ENCODE data around the gene CLK3.
A peak's percentile ranks its signal among the peaks of the same experiment; 100 is the strongest.

Gene CLK3

DNA sequence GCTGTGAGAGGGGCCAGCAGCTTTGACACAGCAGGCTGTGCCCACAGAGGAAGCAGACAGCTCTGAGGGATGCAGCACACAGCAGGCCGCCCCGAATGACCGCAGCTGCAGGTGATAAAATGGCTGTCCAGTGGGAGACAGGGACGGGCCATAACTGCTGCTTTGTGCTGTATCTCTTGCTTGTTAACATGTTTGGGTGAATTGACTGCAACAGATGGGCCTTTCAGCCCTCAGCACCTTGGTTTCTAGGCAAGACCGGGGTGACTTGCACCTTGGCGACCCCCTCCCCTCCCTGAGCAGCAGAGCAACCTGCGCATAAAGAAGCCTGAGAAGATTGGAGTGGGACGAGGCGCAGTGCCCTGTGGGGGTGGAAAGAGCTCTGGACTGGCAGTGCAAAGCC lies 36.6 kb upstream of the CLK3 start:
- no peak overlapping the region for H3K4me3 ChIP-seq (replicated peaks; ENCODE audit: low read depth, low read length)
- no peak for DNase-seq (ENCODE audit: low read depth)
- TF ChIP-seq, protein P1, sequence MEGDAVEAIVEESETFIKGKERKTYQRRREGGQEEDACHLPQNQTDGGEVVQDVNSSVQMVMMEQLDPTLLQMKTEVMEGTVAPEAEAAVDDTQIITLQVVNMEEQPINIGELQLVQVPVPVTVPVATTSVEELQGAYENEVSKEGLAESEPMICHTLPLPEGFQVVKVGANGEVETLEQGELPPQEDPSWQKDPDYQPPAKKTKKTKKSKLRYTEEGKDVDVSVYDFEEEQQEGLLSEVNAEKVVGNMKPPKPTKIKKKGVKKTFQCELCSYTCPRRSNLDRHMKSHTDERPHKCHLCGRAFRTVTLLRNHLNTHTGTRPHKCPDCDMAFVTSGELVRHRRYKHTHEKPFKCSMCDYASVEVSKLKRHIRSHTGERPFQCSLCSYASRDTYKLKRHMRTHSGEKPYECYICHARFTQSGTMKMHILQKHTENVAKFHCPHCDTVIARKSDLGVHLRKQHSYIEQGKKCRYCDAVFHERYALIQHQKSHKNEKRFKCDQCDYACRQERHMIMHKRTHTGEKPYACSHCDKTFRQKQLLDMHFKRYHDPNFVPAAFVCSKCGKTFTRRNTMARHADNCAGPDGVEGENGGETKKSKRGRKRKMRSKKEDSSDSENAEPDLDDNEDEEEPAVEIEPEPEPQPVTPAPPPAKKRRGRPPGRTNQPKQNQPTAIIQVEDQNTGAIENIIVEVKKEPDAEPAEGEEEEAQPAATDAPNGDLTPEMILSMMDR (IDR thresholded peaks at IDR 0.05; ENCODE audit: low read length, missing control alignments): no peak

DNA sequence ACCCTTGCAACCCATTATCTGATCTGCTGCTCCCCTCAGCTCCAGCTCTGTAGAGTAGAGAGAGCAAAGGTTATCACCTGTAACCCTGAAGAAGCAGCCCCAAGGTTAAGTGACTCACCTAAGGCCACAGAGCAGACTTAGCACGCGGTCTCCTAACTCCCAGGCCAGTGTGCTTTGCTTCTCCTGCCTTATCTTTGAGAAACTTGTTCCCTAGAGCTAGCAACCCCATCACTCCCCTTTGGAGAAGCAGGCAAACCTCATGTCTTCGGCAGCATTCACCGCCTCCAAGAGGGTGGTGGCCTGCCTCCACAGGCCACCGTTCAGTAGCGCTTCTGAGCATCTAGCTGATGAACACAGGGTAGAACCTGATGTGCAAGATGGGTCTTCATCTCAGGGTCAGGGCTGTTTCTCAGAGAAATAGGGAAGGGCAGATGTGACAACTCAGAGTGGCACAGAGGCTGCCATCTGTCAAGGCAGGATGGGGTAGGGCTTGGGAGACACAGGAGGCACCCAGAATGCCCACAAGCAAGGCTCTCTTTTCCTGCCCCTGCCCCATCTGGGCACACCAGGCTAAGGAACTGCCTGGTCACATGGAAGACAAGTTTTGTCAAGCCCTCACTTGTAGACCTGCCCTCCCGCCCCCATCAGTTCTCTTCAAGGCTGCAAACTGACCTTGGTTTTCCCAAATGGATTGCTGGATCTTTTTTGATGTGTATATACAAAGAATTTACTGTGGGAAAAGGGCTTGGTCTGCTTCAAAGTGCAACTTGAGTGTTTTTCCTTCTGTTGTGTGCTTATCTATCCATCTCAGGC lies 34.9 kb upstream of the CLK3 start:
- TF ChIP-seq, protein P1 (IDR thresholded peaks at IDR 0.05; ENCODE audit: low read length, missing control alignments): no peak
- H3K4me3 ChIP-seq (replicated peaks; ENCODE audit: low read depth, low read length): no peak overlapping the region
- DNase-seq (ENCODE audit: low read depth): no peak

DNA sequence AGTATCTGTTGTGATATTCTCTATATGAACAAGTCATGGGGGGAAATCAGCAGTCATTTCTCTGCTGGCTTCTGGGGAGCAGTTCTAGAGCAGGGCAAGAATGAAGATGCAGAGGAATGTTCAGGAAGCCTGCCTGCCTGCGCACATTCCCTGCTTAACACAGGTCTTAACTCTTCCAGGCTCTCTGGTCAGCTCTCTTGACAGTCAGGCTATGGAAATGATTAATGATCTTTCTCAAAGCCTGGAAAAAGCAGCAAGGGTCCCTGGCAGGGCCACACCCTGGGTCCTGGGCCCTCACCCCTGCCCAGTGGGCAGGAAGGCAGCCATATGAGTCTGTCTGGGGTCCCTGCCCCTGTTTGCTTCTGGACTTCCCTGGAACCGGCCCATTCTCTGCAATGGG lies 31.4 kb upstream of the CLK3 start:
- DNase-seq (ENCODE audit: low read depth): no peak
- no peak overlapping the region for H3K4me3 ChIP-seq (replicated peaks; ENCODE audit: low read depth, low read length)
- TF ChIP-seq, protein P1 (IDR thresholded peaks at IDR 0.05; ENCODE audit: low read length, missing control alignments): no peak

DNA sequence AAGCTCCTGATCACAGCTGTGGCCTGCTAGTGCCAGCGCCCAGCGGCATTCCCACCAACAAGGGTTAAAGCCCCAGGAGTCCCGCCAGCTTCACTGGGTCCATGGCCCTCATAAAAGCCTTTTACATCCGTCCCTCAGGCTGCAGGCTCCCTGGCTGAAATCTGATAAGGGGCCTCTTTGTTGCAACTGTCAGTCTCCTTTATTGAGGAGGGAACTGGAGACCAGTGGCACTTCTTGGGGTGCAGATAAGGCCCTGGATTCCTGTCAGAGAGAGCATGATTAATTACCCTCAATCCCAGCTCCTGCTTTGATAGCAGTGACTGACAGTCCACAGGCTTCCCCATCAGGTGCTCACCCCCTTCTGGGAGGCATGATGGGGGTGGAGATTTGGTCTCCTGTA lies 30.9 kb upstream of the CLK3 start:
- H3K4me3 ChIP-seq (replicated peaks; ENCODE audit: low read depth, low read length): no peak overlapping the region
- no peak for DNase-seq (ENCODE audit: low read depth)
- TF ChIP-seq, protein P1 (IDR thresholded peaks at IDR 0.05; ENCODE audit: low read length, missing control alignments): no peak

DNA sequence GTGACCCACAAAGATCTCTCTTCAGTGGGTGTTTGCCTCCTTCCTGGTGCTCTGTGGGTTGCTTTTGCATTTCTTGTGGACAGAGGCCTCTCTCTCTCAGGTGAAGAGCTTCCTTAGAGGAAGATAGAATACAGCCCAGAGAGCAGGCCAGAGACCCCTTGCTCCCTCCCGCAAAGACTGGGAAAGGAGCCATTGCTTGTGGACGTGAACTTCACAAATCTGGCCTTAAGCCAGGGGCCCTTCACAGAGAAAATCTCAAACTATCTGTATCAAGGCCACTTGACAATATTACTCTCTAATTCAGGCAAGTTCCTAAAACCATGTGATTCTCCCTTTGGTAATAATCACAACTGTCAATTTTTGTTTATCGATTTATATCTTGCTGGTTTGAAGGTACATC lies 30.4 kb upstream of the CLK3 start:
- TF ChIP-seq, protein P1 (IDR thresholded peaks at IDR 0.05; ENCODE audit: low read length, missing control alignments): no peak
- DNase-seq (ENCODE audit: low read depth): no peak
- H3K4me3 ChIP-seq (replicated peaks; ENCODE audit: low read depth, low read length): no peak overlapping the region

DNA sequence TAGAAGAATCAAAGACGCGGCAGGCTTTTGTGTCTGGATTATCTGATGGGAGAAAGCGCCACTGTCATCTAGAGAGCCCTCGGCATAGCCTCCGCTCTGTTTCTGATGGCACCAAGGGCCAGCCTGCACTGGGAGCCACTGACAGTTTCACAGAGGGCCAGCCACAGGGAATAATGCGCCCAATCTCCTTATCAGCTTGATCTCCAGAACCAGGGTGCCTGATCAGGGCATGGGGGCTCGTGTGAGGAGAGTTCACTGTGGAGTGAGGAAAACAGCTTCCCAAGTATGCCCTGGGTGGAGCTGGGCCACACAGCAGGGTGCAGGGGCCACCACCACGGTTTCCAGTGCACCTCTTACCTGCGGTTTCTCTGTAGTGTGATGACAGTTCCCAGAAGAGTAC lies 29.8 kb upstream of the CLK3 start:
- TF ChIP-seq, protein P1 (IDR thresholded peaks at IDR 0.05; ENCODE audit: low read length, missing control alignments): no peak
- no peak for DNase-seq (ENCODE audit: low read depth)
- H3K4me3 ChIP-seq (replicated peaks; ENCODE audit: low read depth, low read length): no peak overlapping the region

DNA sequence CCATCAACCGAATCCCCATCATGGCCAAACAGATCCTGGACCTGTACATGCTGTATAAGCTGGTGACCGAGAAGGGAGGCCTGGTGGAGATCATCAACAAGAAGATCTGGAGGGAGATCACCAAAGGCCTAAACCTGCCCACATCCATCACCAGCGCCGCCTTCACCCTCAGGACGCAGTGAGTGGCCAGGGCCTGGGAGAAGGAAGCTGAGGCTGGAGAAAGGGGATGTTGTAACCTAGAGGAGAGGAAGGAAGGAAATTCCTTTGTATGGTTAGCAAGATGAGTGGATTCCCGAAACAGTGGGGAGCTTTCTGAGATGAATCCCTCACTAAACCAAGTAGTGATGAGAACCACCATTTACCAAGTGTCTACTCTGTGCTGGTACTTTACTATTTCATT lies 25.8 kb upstream of the CLK3 start:
- TF ChIP-seq, protein P1 (IDR thresholded peaks at IDR 0.05; ENCODE audit: low read length, missing control alignments): no peak
- no peak overlapping the region for H3K4me3 ChIP-seq (replicated peaks; ENCODE audit: low read depth, low read length)
- peak; percentile 37 for DNase-seq (ENCODE audit: low read depth)

Data from fibroblast of pulmonary artery (primary cell).